ENCODE data around the gene ACTN4.

DNA sequence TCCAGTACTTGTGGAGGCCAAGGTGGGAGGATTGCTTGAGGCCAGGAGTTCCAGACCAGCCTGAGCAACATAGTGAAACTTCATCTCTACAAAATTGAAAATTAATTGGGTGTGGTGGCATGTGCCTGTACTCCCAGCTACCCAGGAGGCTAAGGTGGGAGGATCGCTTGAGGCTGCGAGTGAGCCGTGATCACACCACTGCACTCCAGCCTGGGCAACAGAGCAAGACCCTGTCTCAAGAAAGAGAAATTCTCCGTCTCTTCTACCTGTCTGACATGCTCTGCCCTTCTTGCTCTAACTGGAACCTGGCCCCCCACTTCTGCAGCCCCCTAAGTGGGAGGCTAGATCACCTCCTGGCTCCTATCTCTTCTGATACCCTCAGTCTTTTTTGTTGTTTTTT lies 21.0 kb upstream of the ACTN4 start:
- TF ChIP-seq, protein P1, sequence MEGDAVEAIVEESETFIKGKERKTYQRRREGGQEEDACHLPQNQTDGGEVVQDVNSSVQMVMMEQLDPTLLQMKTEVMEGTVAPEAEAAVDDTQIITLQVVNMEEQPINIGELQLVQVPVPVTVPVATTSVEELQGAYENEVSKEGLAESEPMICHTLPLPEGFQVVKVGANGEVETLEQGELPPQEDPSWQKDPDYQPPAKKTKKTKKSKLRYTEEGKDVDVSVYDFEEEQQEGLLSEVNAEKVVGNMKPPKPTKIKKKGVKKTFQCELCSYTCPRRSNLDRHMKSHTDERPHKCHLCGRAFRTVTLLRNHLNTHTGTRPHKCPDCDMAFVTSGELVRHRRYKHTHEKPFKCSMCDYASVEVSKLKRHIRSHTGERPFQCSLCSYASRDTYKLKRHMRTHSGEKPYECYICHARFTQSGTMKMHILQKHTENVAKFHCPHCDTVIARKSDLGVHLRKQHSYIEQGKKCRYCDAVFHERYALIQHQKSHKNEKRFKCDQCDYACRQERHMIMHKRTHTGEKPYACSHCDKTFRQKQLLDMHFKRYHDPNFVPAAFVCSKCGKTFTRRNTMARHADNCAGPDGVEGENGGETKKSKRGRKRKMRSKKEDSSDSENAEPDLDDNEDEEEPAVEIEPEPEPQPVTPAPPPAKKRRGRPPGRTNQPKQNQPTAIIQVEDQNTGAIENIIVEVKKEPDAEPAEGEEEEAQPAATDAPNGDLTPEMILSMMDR (IDR thresholded peaks at IDR 0.05) = no peak
- no peak for TF ChIP-seq POLR2A (IDR thresholded peaks at IDR 0.05)
